CD14-positive monocyte (primary cell): ENCODE data around the gene DTNBP1. TPM values are rescaled to one million over a fixed set of nuclear protein-coding genes. Genes with fewer than 3 reads are reported as not detected.
A peak's percentile ranks its signal among the peaks of the same experiment; 100 is the strongest.

ENCODE experiments used
- DNase-seq, 3 donors: peaks; one replicate each; pipeline ENCODE4 v3.0.0-alpha.2; 2011 to 2022
- H2AFZ ChIP-seq: 2 replicates; pipeline ENCODE4 v1.6.0; 2012; ENCODE audit warnings: mild to moderate bottlenecking, low read depth, low read length, inconsistent platforms; ENCODE audit not compliant: insufficient read depth, poor library complexity, severe bottlenecking
- H3K27ac ChIP-seq, 2 donors: 1 replicate in 1 of 2; 2 replicates in 1 of 2; pipeline ENCODE4 v1.5.1; 2012 to 2013; ENCODE audit warnings: low read length in 2 of 2, control low read depth in 1 of 2, inconsistent platforms in 1 of 2, low read depth in 1 of 2, mild to moderate bottlenecking in 1 of 2
- H3K27me3 ChIP-seq, 2 donors: one replicate each; pipeline versions ENCODE4 v1.6.0 to v1.6.1; 2011 to 2013; ENCODE audit warnings: low read length in 2 of 2; ENCODE audit not compliant: control insufficient read depth in 2 of 2, insufficient read depth in 2 of 2
- H3K36me3 ChIP-seq, 2 donors: replicated peaks in 1 of 2; 1 replicate in 1 of 2; 2 replicates in 1 of 2; pipeline versions ENCODE4 v1.5.1 to v1.6.1; 2012 to 2013; ENCODE audit warnings: low read length in 2 of 2, control low read depth in 1 of 2, inconsistent platforms in 1 of 2, mild to moderate bottlenecking in 1 of 2; ENCODE audit not compliant: insufficient read depth in 2 of 2, control insufficient read depth in 1 of 2
- H3K4me1 ChIP-seq, 2 donors: 1 replicate in 1 of 2; 2 replicates in 1 of 2; pipeline versions ENCODE4 v1.5.1 to v1.6.1; 2012 to 2013; ENCODE audit warnings: low read length in 2 of 2, control low read depth in 1 of 2, inconsistent platforms in 1 of 2, mild to moderate bottlenecking in 1 of 2, moderate library complexity in 1 of 2; ENCODE audit not compliant: insufficient read depth in 2 of 2, control insufficient read depth in 1 of 2
- H3K4me2 ChIP-seq: replicated peaks from 2 replicates; pipeline ENCODE3; 2012; ENCODE audit warnings: low read length, moderate library complexity, mild to moderate bottlenecking; ENCODE audit not compliant: poor library complexity, severe bottlenecking; ENCODE audit errors: extremely low read depth
- H3K4me3 ChIP-seq, 3 experiments: fragments of 200-600 bp in 1 of 3; sonication (generic) in 1 of 3; replicated peaks in 1 of 3; 1 replicate in 2 of 3; 2 replicates in 1 of 3; pipeline ENCODE4 v1.5.1; 2011 to 2013; ENCODE audit warnings: low read length in 3 of 3, mild to moderate bottlenecking in 3 of 3, control low read depth in 2 of 3, low read depth in 2 of 3, inconsistent platforms in 1 of 3, moderate library complexity in 1 of 3
- H3K79me2 ChIP-seq: 2 replicates; pipeline ENCODE4 v1.6.0; 2012; ENCODE audit warnings: mild to moderate bottlenecking, control low read depth, inconsistent platforms, low read length, moderate library complexity; ENCODE audit not compliant: insufficient read depth
- H3K9ac ChIP-seq: 2 replicates; pipeline ENCODE4 v1.6.0; 2017; ENCODE audit warnings: low read length, mild to moderate bottlenecking; ENCODE audit not compliant: insufficient read depth, poor library complexity, severe bottlenecking
- H3K9me3 ChIP-seq, 2 donors: replicated peaks in 1 of 2; 1 replicate in 1 of 2; 2 replicates in 1 of 2; pipeline versions ENCODE4 v1.5.1 to v1.6.1; 2012 to 2013; ENCODE audit warnings: low read length in 2 of 2, control low read depth in 1 of 2; ENCODE audit not compliant: control insufficient read depth in 1 of 2, insufficient read depth in 1 of 2
- H4K20me1 ChIP-seq: 2 replicates; pipeline ENCODE4 v1.6.0; 2012; ENCODE audit warnings: mild to moderate bottlenecking, low read length, control low read depth, moderate library complexity; ENCODE audit not compliant: insufficient read depth
- H3K27ac Mint-ChIP-seq, 7 donors: one replicate each; pipeline ENCODE4 v1.8.0; 2020; ENCODE audit warnings: mild to moderate bottlenecking in 7 of 7, mixed read lengths in 7 of 7, moderate library complexity in 6 of 7, inconsistent platforms in 2 of 7
- H3K27me3 Mint-ChIP-seq, 3 donors: one replicate each; pipeline ENCODE4 v1.8.0; 2021 to 2022; ENCODE audit warnings: low read depth in 3 of 3, mild to moderate bottlenecking in 3 of 3, mixed read lengths in 3 of 3, moderate library complexity in 3 of 3, inconsistent platforms in 1 of 3
- H3K36me3 Mint-ChIP-seq, 2 donors: one replicate each; pipeline ENCODE4 v1.8.0; 2020; ENCODE audit warnings: mixed read lengths in 2 of 2, inconsistent platforms in 1 of 2, mild to moderate bottlenecking in 1 of 2
- H3K4me1 Mint-ChIP-seq: one replicate; pipeline ENCODE4 v1.8.0; 2020; ENCODE audit warnings: mild to moderate bottlenecking, mixed read lengths
- H3K4me3 Mint-ChIP-seq, 2 donors: one replicate each; pipeline ENCODE4 v1.8.0; 2020; ENCODE audit warnings: mild to moderate bottlenecking in 2 of 2, mixed read lengths in 2 of 2, moderate library complexity in 1 of 2
- H3K9me3 Mint-ChIP-seq, 7 donors: one replicate each; pipeline ENCODE4 v1.8.0; 2020 to 2022; ENCODE audit warnings: mixed read lengths in 7 of 7, mild to moderate bottlenecking in 6 of 7, moderate library complexity in 6 of 7, inconsistent platforms in 2 of 7
- CTCF ChIP-seq: fragments of 200-600 bp; IDR thresholded peaks from one replicate; pipeline ENCODE4 v1.8.0; 2022; ENCODE audit warnings: antibody characterized with exemption, mild to moderate bottlenecking
- WGBS: methylation state at CpG from one replicate; pipeline ENCODE4 v1.1.5; 2013; ENCODE audit warnings: missing lambda C conversion rate; ENCODE audit not compliant: insufficient coverage; 5-methylcytosine and 5-hydroxymethylcytosine counted together
- intact Hi-C, 2 donors: fragments of 100-400 bp; cut with micrococcal nuclease; formaldehyde crosslinking; loops; one replicate each; pipeline versions ENCODE4 v1.15.0 to v1.15.1; 2023
- polyA plus RNA-seq, 3 donors: library from polyadenylated mRNA; depleted of rRNA in 1 of 3; unstranded in 2 of 3; stranded (reverse) in 1 of 3; fragments of 300-500 nt in 2 of 3; fragments of >200 nt in 1 of 3; fragmentation: Illumina TruSeq in 2 of 3; gene quantifications; 1 replicate in 2 of 3; 2 replicates in 1 of 3; pipeline ENCODE4 v1.2.3, GENCODE V29; 2012 to 2021

The DTNBP1 gene
- polyA plus RNA-seq, 3 donors = 19.7 to 26.9 (median 20.5) TPM

- Mint-ChIP-seq H3K36me3 (peaks cover under 1 to 8% of the 10 kb centered on the region in 2 donors), H3K4me3 (no peak overlapping the region)
These were observed 2.4 kb upstream of the DTNBP1 start for GRCh38 chr6:15665237-15665636.

GRCh38 chr6:15663130-15663871, 473 bp upstream of the DTNBP1 start:
- Mint-ChIP-seq H3K27ac (peak overlapping the region in 6 of 7 donors; percentile 1 to 85 (median 70)), H3K4me1 (peaks cover 32% of the 10 kb centered on the region), H3K36me3 (peaks cover 5 to 20% of the 10 kb centered on the region in 2 donors), H3K27me3 (peaks cover 0 to 4% (median 1%) of the 10 kb centered on the region in 3 donors), H3K4me3 (peak overlapping the region; percentile 83 to 89), H3K9me3 (no peaks in the 10 kb centered on the region)
- Histone ChIP-seq H4K20me1 (peaks cover 24% of the 10 kb centered on the region), H3K79me2 (peaks cover 45% of the 10 kb centered on the region), H3K27ac (peak overlapping the region in 1 of 2 donors; percentile 81), H3K9ac (peak overlapping the region; percentile 87), H3K27me3 (no peaks in the 10 kb centered on the region), H3K4me1 (peaks cover 16 to 19% of the 10 kb centered on the region in 2 donors), H2AFZ (peak overlapping the region; percentile 92), H3K4me2 (peak overlapping the region; percentile 95), H3K36me3 (peaks cover 0 to 10% of the 10 kb centered on the region in 2 donors), H3K4me3 (peak overlapping the region; percentile 40 to 88 (median 80)), H3K9me3 (no peaks in the 10 kb centered on the region)
- TF ChIP-seq CTCF = no peak
- intact Hi-C loops = no loop called here
- DNase-seq = peak in 1 of 3 donors; percentile 10
- WGBS = 74% methylated on average over 11 of the region's 18 CpGs

More at GRCh38 chr6:15665237-15665636, 2.4 kb upstream of the DTNBP1 start:
- Histone ChIP-seq H3K9me3 (no peaks in the 10 kb centered on the region), H2AFZ (no peak overlapping the region), H3K4me3 (no peak overlapping the region), H3K36me3 (peaks cover 0 to 4% of the 10 kb centered on the region in 2 donors), H3K9ac (no peak overlapping the region), H3K4me1 (peaks cover 16 to 19% of the 10 kb centered on the region in 2 donors), H3K4me2 (no peak overlapping the region), H3K27me3 (no peaks in the 10 kb centered on the region), H3K79me2 (peaks cover 26% of the 10 kb centered on the region), H3K27ac (no peak overlapping the region), H4K20me1 (peaks cover 8% of the 10 kb centered on the region)
- no peak overlapping the region for H3K27ac Mint-ChIP-seq
- peaks cover 24% of the 10 kb centered on the region for H3K4me1 Mint-ChIP-seq
- no peak for TF ChIP-seq CTCF
- intact Hi-C loops = no loop called here
- peaks cover 0 to 4% (median 1%) of the 10 kb centered on the region in 3 donors for H3K27me3 Mint-ChIP-seq
- H3K9me3 Mint-ChIP-seq = no peaks in the 10 kb centered on the region
- no peak for DNase-seq
